Activated CD4-positive, alpha-beta T cell treated with anti-CD3 and anti-CD28 coated beads, Interleukin-2, amount 10 ng/mL, durations not matched to agents 7 days and 5 days (primary cell): ENCODE measurements around the gene AGXT2. TPM values are rescaled to one million over a fixed set of nuclear protein-coding genes. Genes with fewer than 3 reads are reported as not detected.

Experiments
- CTCF ChIA-PET: fragments of 350-600 bp; sonication (Branson Sonifier 250); formaldehyde crosslinking; loops from one replicate; lab custom pipeline; 2021; ENCODE audit warnings: antibody characterized with exemption; lab: Charles Lee
- POLR2A ChIA-PET: fragments of 350-600 bp; sonication (Branson Sonifier 250); formaldehyde crosslinking; loops from one replicate; lab custom pipeline; 2021; ENCODE audit warnings: antibody characterized with exemption; lab: Charles Lee
- DNase-seq: peaks from one replicate; pipeline ENCODE4 v3.0.0-alpha.2; 2020
- H3K27ac Mint-ChIP-seq: one replicate; pipeline ENCODE4 v1.8.0; 2021; ENCODE audit warnings: mild to moderate bottlenecking, moderate library complexity, mixed read lengths
- H3K27me3 Mint-ChIP-seq: one replicate; pipeline ENCODE4 v1.8.0; 2021; ENCODE audit warnings: mixed read lengths
- H3K36me3 Mint-ChIP-seq: one replicate; pipeline ENCODE4 v1.8.0; 2021; ENCODE audit warnings: low read depth, mixed read lengths
- H3K4me1 Mint-ChIP-seq: one replicate; pipeline ENCODE4 v1.8.0; 2021; ENCODE audit warnings: mixed read lengths
- H3K4me3 Mint-ChIP-seq: one replicate; pipeline ENCODE4 v1.8.0; 2021; ENCODE audit warnings: mild to moderate bottlenecking, moderate library complexity, mixed read lengths
- H3K9me3 Mint-ChIP-seq: one replicate; pipeline ENCODE4 v1.8.0; 2021; ENCODE audit warnings: mixed read lengths
- total RNA-seq, 2 experiments: library from RNA; stranded (reverse); gene quantifications; one replicate each; pipeline ENCODE4 v1.2.3, GENCODE V29; 2021

Gene AGXT2
- total RNA-seq, 2 experiments from 2014 or later, result not detected

DNA sequence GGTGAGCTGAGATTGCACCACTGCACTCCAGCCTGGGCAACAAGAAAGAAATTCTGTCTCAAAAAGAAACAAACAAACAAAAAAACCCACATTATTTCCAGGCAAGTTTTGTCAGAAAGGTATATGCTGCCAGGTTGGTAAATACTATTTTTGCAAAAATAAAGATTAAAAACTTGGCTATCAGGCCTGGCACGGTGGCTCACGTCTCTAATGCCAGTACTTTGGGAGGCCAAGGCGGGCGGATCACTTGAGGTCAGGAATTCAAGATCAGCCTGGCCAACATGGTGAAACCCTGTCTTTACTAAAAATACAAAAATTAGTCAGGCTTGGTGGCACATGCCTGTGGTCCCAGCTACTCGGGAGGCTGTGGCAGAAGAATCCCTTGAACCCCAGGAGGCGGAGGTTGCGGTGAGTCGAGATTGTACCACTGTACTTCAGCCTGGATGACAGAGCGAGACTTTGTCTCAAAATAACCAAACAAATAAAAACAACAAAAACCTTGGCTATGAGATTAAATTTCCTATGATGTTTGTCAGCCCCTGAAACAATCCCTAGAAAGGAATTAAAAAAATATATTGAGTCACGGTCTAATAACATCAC lies 22.7 kb downstream of the AGXT2 start:
- H3K36me3 Mint-ChIP-seq, result no peaks in the 10 kb centered on the region
- CTCF ChIA-PET, result no interaction called here
- no peak for DNase-seq
- POLR2A ChIA-PET, result no interaction called here
- no peaks in the 10 kb centered on the region for H3K4me1 Mint-ChIP-seq
- peaks cover 12% of the 10 kb centered on the region for H3K27me3 Mint-ChIP-seq
- H3K9me3 Mint-ChIP-seq, result no peaks in the 10 kb centered on the region
- H3K27ac Mint-ChIP-seq, result no peak overlapping the region
- no peak overlapping the region for H3K4me3 Mint-ChIP-seq

DNA sequence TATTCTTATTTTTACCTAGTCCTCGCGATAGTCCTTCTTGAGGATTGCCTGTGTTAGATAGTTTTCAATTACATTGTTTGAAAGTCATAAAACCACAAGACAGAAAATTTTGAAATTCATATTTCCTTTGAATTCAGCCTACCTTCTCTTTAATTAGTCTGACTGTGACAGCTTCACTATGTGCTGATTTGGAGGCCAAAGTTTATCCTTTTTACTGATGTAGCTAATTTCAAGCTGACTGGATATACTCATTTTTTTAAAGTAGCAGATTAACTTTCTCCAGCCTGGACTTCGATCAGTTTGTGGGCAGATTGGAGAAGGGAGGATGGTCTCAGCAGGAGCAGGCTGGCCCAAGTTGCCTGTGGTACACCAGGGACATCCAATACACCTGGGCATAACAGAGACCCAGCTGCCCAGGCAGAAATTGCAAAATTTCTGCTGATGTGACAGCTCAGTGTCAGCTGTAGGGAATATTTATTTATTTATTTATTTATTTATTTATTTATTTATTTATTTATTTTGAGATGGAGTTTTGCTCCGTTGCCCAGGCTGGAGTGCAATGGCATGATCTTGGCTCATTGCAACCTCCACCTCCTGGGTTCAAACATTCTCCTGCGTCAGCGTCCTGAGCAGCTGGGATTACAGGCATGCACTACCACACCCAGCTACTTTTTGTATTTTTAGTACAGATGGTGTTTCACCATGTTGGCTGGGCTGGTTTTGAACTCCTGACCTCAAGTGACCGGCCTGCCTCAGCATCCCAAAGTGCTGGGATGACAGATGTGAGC lies 24.2 kb downstream of the AGXT2 start:
- Mint-ChIP-seq H3K9me3 (no peaks in the 10 kb centered on the region), H3K4me3 (no peak overlapping the region), H3K27ac (no peak overlapping the region), H3K36me3 (no peaks in the 10 kb centered on the region), H3K27me3 (peaks cover 6% of the 10 kb centered on the region), H3K4me1 (no peaks in the 10 kb centered on the region)
- POLR2A ChIA-PET, result no interaction called here
- no peak for DNase-seq
- CTCF ChIA-PET, result no interaction called here

GRCh38 chr5:35016174-35017051 lies 31.3 kb downstream of the AGXT2 start:
- CTCF ChIA-PET, result interaction anchor here (1.3 kb wide), 1 partner anchor 13 kb away, joined by 3 read pairs; no protein-coding TSS in a partner anchor
- H3K4me1 Mint-ChIP-seq, result peaks cover 4% of the 10 kb centered on the region
- no peak overlapping the region for H3K27ac Mint-ChIP-seq
- H3K4me3 Mint-ChIP-seq, result no peak overlapping the region
- H3K27me3 Mint-ChIP-seq, result peaks cover 5% of the 10 kb centered on the region
- H3K36me3 Mint-ChIP-seq, result no peaks in the 10 kb centered on the region
- no peaks in the 10 kb centered on the region for H3K9me3 Mint-ChIP-seq
- POLR2A ChIA-PET, result no interaction called here
- no peak for DNase-seq

GRCh38 chr5:35015063-35015462 lies 32.7 kb downstream of the AGXT2 start:
- CTCF ChIA-PET, result no interaction called here
- peaks cover 4% of the 10 kb centered on the region for H3K4me1 Mint-ChIP-seq
- DNase-seq, result no peak

GRCh38 chr5:35012796-35013195 lies 35.0 kb downstream of the AGXT2 start:
- Mint-ChIP-seq H3K9me3 (no peaks in the 10 kb centered on the region), H3K4me3 (no peak overlapping the region), H3K4me1 (peaks cover 4% of the 10 kb centered on the region), H3K36me3 (no peaks in the 10 kb centered on the region), H3K27me3 (peaks cover 12% of the 10 kb centered on the region), H3K27ac (no peak overlapping the region)
- no peak for DNase-seq
- POLR2A ChIA-PET, result no interaction called here
- CTCF ChIA-PET, result interaction anchor here (0.7 kb wide), 1 partner anchor 237 kb away, joined by 3 read pairs; no protein-coding TSS in a partner anchor

More at GRCh38 chr5:35015063-35015462, 32.7 kb downstream of the AGXT2 start:
- Mint-ChIP-seq H3K27me3 (peaks cover 5% of the 10 kb centered on the region), H3K36me3 (no peaks in the 10 kb centered on the region), H3K27ac (no peak overlapping the region), H3K9me3 (no peaks in the 10 kb centered on the region), H3K4me3 (no peak overlapping the region)
- POLR2A ChIA-PET, result no interaction called here

DNA sequence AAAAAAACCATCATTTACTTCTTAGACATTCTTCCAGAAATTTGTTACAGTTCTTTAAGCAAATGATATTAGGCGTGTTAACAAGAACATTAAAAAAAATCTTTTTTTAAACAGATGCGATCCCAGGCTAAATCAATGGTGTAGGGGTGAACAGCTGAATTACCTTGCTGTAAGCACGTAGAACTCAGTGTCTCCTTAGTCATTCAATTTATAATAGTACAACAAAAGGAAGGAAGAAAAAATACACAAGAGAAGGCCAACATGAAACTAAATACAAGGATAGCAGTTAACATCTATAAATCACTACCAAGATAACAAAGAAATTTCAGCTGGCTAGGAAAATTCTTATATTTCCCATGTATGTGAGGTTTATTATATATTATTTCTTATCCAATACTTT lies 35.4 kb downstream of the AGXT2 start:
- Mint-ChIP-seq H3K27me3 (peaks cover 15% of the 10 kb centered on the region), H3K4me1 (peaks cover 4% of the 10 kb centered on the region), H3K27ac (no peak overlapping the region), H3K9me3 (no peaks in the 10 kb centered on the region), H3K36me3 (no peaks in the 10 kb centered on the region), H3K4me3 (no peak overlapping the region)
- ChIA-PET CTCF (no interaction called here), POLR2A (no interaction called here)
- DNase-seq, result no peak

DNA sequence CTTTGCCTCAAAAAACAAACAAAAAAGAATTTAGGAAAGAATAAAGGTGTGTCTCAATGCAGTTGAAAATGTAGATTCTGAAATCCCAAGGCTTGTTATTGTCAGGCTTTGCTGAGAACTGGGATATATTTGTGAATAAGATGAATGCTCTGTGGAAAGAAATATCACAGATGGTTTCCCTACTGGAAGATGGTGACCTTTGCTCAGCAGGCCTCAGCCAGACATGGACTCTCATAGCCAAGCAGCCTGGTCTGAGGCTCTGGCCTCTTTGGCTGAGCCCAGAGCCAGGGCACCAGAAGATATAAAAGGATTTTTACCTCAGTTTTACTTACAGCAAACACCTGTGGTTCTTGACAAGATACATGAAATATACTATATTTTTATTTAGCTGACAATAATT lies 37.1 kb downstream of the AGXT2 start:
- ChIA-PET POLR2A (no interaction called here), CTCF (no interaction called here)
- Mint-ChIP-seq H3K36me3 (no peaks in the 10 kb centered on the region), H3K27me3 (peaks cover 14% of the 10 kb centered on the region), H3K4me1 (no peaks in the 10 kb centered on the region), H3K4me3 (no peak overlapping the region), H3K9me3 (no peaks in the 10 kb centered on the region), H3K27ac (no peak overlapping the region)
- DNase-seq, result no peak

DNA sequence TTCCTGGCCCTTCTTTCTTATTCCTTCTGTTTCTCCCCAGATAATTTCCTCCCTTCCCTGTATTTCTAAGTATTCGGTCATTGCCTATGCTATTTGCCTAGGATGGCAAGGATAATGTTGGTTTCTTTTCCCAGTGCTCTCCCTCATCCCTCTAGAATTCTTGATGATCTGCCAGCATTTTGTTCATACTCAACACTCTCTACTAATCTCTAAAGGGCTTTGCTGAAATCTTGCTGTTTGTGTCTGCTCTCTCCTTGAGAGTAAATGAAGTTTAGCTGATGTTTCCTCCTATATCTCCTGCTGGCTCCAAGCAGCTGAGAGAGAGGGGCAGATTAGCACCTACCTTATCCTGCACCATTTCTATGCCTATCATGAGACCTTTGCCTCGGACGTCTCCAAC lies 38.1 kb downstream of the AGXT2 start:
- Mint-ChIP-seq H3K36me3 (no peaks in the 10 kb centered on the region), H3K27me3 (peaks cover 14% of the 10 kb centered on the region), H3K9me3 (no peaks in the 10 kb centered on the region), H3K4me3 (no peak overlapping the region), H3K27ac (no peak overlapping the region), H3K4me1 (no peaks in the 10 kb centered on the region)
- no peak for DNase-seq
- ChIA-PET POLR2A (no interaction called here), CTCF (no interaction called here)

- Mint-ChIP-seq H3K4me1 (no peaks in the 10 kb centered on the region), H3K27me3 (peaks cover 14% of the 10 kb centered on the region), H3K9me3 (no peaks in the 10 kb centered on the region), H3K4me3 (no peak overlapping the region), H3K36me3 (no peaks in the 10 kb centered on the region), H3K27ac (no peak overlapping the region)
- ChIA-PET POLR2A (no interaction called here), CTCF (no interaction called here)
- no peak for DNase-seq
These were observed 38.7 kb downstream of the AGXT2 start for GRCh38 chr5:35009019-35009418.

- DNase-seq, result no peak
- ChIA-PET CTCF (no interaction called here), POLR2A (no interaction called here)
- peaks cover 23% of the 10 kb centered on the region for H3K27me3 Mint-ChIP-seq
- H3K4me3 Mint-ChIP-seq, result no peak overlapping the region
- no peaks in the 10 kb centered on the region for H3K4me1 Mint-ChIP-seq
- H3K9me3 Mint-ChIP-seq, result no peaks in the 10 kb centered on the region
- H3K36me3 Mint-ChIP-seq, result no peaks in the 10 kb centered on the region
- no peak overlapping the region for H3K27ac Mint-ChIP-seq
These were observed 43.0 kb downstream of the AGXT2 start for GRCh38 chr5:35004771-35005170.

DNA sequence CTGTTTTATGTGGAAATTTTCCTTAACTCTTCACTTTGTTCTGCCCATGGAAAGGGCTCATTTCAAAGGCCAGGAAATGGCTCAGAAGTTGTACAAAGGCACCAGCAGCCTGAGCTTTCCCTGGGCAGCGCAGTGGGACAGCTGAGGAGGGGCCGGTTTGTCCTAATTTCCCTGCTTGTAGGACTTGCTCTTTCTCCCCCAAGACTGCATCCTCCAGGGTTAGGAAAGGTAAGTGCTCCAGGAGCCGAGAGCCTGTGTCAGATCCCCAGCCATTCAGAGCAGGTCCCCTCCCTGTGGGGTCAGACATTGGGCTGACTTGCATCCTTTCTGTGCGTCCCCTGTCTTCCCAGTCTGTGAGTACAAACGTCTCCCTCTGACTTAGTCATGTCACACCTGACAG lies 43.5 kb downstream of the AGXT2 start:
- Mint-ChIP-seq H3K27me3 (peaks cover 26% of the 10 kb centered on the region), H3K4me3 (no peak overlapping the region), H3K27ac (no peak overlapping the region), H3K36me3 (no peaks in the 10 kb centered on the region), H3K4me1 (no peaks in the 10 kb centered on the region), H3K9me3 (no peaks in the 10 kb centered on the region)
- CTCF ChIA-PET, result interaction anchor here (1.2 to 1.6 kb wide), 3 partner anchors 11 to 518 kb away, joined by 4 to 6 read pairs (median 5); no protein-coding TSS in a partner anchor
- DNase-seq, result no peak
- POLR2A ChIA-PET, result no interaction called here

GRCh38 chr5:35003018-35003957 lies 44.5 kb downstream of the AGXT2 start:
- H3K27ac Mint-ChIP-seq, result no peak overlapping the region
- no peak overlapping the region for H3K4me3 Mint-ChIP-seq
- ChIA-PET CTCF (interaction anchor here (0.6 to 1.6 kb wide), 9 partner anchors 10 to 517 kb away, joined by 3 to 6 read pairs (median 4); no protein-coding TSS in a partner anchor), POLR2A (no interaction called here)
- H3K36me3 Mint-ChIP-seq, result no peaks in the 10 kb centered on the region
- no peaks in the 10 kb centered on the region for H3K9me3 Mint-ChIP-seq
- H3K4me1 Mint-ChIP-seq, result no peaks in the 10 kb centered on the region
- peak; percentile 68 for DNase-seq
- H3K27me3 Mint-ChIP-seq, result peaks cover 22% of the 10 kb centered on the region
